ENCODE results near the gene SANBR.

SANBR gene

GRCh38 chr2:61018798-61019197, 46.9 kb upstream of the SANBR start:
- peaks cover 24% of the 10 kb centered on the region for H3K36me3 ChIP-seq (ENCODE audit: control insufficient read depth, low read length)
- no peaks in the 10 kb centered on the region for H3K9me2 ChIP-seq (replicated peaks; ENCODE audit: control insufficient read depth, low read length)
- no peaks in the 10 kb centered on the region for H3K27me3 ChIP-seq (ENCODE audit: control insufficient read depth, low read length)
- TF ChIP-seq, protein P1, sequence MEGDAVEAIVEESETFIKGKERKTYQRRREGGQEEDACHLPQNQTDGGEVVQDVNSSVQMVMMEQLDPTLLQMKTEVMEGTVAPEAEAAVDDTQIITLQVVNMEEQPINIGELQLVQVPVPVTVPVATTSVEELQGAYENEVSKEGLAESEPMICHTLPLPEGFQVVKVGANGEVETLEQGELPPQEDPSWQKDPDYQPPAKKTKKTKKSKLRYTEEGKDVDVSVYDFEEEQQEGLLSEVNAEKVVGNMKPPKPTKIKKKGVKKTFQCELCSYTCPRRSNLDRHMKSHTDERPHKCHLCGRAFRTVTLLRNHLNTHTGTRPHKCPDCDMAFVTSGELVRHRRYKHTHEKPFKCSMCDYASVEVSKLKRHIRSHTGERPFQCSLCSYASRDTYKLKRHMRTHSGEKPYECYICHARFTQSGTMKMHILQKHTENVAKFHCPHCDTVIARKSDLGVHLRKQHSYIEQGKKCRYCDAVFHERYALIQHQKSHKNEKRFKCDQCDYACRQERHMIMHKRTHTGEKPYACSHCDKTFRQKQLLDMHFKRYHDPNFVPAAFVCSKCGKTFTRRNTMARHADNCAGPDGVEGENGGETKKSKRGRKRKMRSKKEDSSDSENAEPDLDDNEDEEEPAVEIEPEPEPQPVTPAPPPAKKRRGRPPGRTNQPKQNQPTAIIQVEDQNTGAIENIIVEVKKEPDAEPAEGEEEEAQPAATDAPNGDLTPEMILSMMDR (IDR thresholded peaks at IDR 0.05; ENCODE audit: low read depth, low read length, poor library complexity, severe bottlenecking) = no peak
- no peak for TF ChIP-seq EZH2phosphoT487 (IDR thresholded peaks at IDR 0.05; ENCODE audit: borderline replicate concordance, low read length)
- H3F3A ChIP-seq (ENCODE audit: control insufficient read depth, insufficient read depth) = no peaks in the 10 kb centered on the region
- H4K20me1 ChIP-seq (ENCODE audit: control insufficient read depth, insufficient read depth, low read depth, low read length) = no peaks in the 10 kb centered on the region
- peak overlapping the region; percentile 91 for H3K4me2 ChIP-seq (ENCODE audit: low read length)
- H3K4me1 ChIP-seq (ENCODE audit: control insufficient read depth, low read length) = peaks cover 23% of the 10 kb centered on the region
- H3K79me2 ChIP-seq (ENCODE audit: control insufficient read depth, low read length) = peaks cover 80% of the 10 kb centered on the region
- 0 out of 2 replicates have a peak overlapping the region, but pooled peaks have one; percentile 81 for H3K27ac ChIP-seq (ENCODE audit: low read depth, low read length)
- H3K4me3 ChIP-seq (ENCODE audit: low read length) = peak overlapping the region; percentile 91
- H3K9me3 ChIP-seq (ENCODE audit: control insufficient read depth, insufficient read depth, low read length) = peaks cover 6% of the 10 kb centered on the region; the same call in 1 of the 2 replicates

- TF ChIP-seq, protein P1 (IDR thresholded peaks at IDR 0.05; ENCODE audit: low read depth, low read length, poor library complexity, severe bottlenecking) = no peak
- TF ChIP-seq EZH2phosphoT487 (IDR thresholded peaks at IDR 0.05; ENCODE audit: borderline replicate concordance, low read length) = no peak
- peaks cover 15% of the 10 kb centered on the region for H3K4me1 ChIP-seq (ENCODE audit: control insufficient read depth, low read length)
- no peak overlapping the region for H3K27ac ChIP-seq (ENCODE audit: low read depth, low read length)
- H3K27me3 ChIP-seq (ENCODE audit: control insufficient read depth, low read length) = no peaks in the 10 kb centered on the region
- no peak overlapping the region for H3K4me2 ChIP-seq (ENCODE audit: low read length)
- H3K36me3 ChIP-seq (ENCODE audit: control insufficient read depth, low read length) = peaks cover 26% of the 10 kb centered on the region
- H3K9me2 ChIP-seq (replicated peaks; ENCODE audit: control insufficient read depth, low read length) = no peaks in the 10 kb centered on the region
- H3K9me3 ChIP-seq (ENCODE audit: control insufficient read depth, insufficient read depth, low read length) = peaks cover 6% of the 10 kb centered on the region; the same call in 1 of the 2 replicates
- no peaks in the 10 kb centered on the region for H4K20me1 ChIP-seq (ENCODE audit: control insufficient read depth, insufficient read depth, low read depth, low read length)
- peaks cover 80% of the 10 kb centered on the region for H3K79me2 ChIP-seq (ENCODE audit: control insufficient read depth, low read length)
- H3K4me3 ChIP-seq (ENCODE audit: low read length) = no peak overlapping the region
- no peaks in the 10 kb centered on the region for H3F3A ChIP-seq (ENCODE audit: control insufficient read depth, insufficient read depth)
These were observed 44.4 kb upstream of the SANBR start for GRCh38 chr2:61021228-61021660.

DNA sequence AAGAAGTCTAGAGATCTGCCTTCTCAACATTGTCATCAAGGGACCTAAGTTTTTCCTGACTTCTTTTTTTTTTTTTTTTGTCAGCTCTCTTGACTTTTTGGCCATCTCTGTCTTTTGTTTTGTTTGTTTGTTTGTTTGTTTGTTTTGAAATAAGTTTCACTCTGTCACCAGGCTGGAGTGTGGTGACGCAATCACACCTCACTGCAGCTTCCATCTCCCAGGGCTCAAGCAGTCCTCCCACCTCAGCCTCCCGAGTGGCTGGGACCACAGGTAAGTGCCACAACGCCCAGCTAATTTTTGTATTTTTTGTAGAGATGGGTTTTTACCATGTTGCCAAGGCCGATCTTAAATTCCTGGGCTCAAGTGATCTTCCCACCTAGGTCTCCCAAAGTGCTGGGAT, 42.0 kb upstream of the SANBR start:
- no peaks in the 10 kb centered on the region for H4K20me1 ChIP-seq (ENCODE audit: control insufficient read depth, insufficient read depth, low read depth, low read length)
- peaks cover 59% of the 10 kb centered on the region for H3K79me2 ChIP-seq (ENCODE audit: control insufficient read depth, low read length)
- H3K27me3 ChIP-seq (ENCODE audit: control insufficient read depth, low read length) = no peaks in the 10 kb centered on the region
- no peak overlapping the region for H3K27ac ChIP-seq (ENCODE audit: low read depth, low read length)
- peaks cover 10% of the 10 kb centered on the region for H3K4me1 ChIP-seq (ENCODE audit: control insufficient read depth, low read length)
- H3F3A ChIP-seq (ENCODE audit: control insufficient read depth, insufficient read depth) = no peaks in the 10 kb centered on the region
- H3K9me3 ChIP-seq (ENCODE audit: control insufficient read depth, insufficient read depth, low read length) = peaks cover 6% of the 10 kb centered on the region; the same call in 1 of the 2 replicates
- no peak overlapping the region for H3K4me3 ChIP-seq (ENCODE audit: low read length)
- no peaks in the 10 kb centered on the region for H3K9me2 ChIP-seq (replicated peaks; ENCODE audit: control insufficient read depth, low read length)
- H3K36me3 ChIP-seq (ENCODE audit: control insufficient read depth, low read length) = peaks cover 23% of the 10 kb centered on the region
- TF ChIP-seq, protein P1 (IDR thresholded peaks at IDR 0.05; ENCODE audit: low read depth, low read length, poor library complexity, severe bottlenecking) = no peak
- no peak for TF ChIP-seq EZH2phosphoT487 (IDR thresholded peaks at IDR 0.05; ENCODE audit: borderline replicate concordance, low read length)
- no peak overlapping the region for H3K4me2 ChIP-seq (ENCODE audit: low read length)
